GM19455 (cell line): ENCODE measurements around the gene ITGA3.

Source experiments
- ATAC-seq: cut with Tn5 transposase; IDR thresholded peaks from one replicate; pipeline ENCODE4 v1.9.1; 2021; ENCODE audit not compliant: unreplicated experiment

Gene ITGA3

DNA sequence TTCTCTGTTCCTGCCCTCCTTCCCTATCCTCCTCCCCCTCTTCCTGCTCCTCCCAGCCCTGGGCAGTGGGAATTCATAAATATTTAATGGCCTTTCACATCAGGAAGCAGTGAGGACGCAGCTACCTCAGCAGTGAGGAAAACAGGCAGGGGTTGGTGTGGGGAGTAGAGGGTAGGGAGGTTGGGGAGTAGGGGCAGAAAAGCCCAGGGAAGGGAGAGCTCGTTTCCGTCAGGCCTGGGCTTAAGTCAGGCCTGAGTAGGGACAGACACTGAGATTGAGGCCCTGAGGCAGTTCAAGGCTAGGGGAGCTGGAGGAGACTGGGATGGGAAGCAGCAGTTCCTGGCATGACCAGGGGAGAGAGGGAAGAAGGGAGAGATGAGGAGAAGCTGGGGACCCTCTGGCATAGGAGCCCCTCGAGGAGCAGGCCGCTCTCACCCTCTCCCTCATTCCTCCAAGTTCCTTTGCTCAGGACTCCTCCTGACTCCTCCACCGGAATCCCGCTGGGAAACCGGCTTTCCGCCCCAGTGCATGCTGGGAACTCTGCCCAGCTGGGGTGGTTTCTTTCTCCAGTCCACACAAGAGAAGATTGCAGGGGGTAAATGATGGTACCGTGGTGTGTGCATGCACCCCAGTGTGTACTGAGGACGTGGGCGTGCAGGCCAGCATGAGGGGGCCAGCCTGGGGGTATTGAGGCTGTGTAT lies 67.9 kb downstream of the ITGA3 start:
- no peak for ATAC-seq

DNA sequence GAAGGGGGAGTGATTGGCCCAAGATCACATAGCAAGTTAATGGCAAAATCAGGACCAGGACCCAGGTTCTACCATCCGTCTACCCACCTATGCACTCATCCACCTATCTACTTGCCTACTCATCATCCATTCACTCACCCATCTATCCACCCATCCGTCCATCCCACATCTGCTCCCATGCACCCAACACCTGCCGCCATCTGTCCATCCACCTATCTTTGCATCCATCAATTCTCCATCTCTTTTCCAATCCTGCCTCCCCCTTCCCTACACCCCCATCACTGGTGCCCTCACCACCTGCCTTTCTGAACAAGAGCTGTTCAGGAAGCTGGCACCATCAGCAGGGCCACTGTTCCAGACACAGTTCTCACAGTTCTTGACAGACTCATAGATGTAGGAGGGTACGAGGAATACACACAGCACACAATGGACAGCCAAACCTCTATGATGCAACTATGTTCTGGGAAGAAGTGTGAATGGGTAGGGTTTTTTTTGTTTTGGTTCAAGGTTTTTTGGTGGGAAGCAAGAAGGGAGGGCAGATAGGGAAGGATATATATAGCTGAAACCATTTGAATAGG lies 69.6 kb downstream of the ITGA3 start:
- no peak for ATAC-seq

DNA sequence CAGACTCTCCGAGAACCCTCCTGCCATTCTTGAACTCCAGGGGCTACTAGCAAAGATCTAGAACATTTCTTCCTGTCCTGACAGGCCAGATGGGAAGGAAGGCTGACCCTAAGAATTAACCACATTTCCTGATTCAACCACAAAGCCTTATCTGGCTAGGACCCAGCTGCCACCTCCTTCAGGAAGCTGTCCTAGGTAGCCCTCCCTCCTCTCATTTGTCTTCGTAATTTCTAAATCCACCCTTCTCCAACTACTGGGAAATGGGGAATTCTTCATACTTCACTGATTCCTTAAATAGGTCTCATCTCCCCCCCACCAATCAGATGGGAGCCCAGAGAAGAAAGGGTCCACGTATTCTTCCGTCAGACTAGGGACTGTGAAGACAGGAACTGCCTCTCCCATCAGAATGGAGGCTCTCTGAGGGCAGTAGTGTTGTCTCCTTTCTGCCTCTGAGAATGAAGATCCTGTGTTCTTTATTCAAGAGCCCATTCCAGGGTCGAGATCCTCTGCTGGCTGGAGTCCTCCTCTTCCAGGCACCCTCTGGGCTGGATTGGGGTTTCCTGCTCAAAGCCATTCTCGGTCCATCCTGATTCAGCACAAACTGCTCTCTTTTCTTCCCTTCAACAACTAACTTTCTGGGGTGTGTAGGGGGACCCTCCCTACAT lies 71.9 kb downstream of the ITGA3 start:
- no peak for ATAC-seq

DNA sequence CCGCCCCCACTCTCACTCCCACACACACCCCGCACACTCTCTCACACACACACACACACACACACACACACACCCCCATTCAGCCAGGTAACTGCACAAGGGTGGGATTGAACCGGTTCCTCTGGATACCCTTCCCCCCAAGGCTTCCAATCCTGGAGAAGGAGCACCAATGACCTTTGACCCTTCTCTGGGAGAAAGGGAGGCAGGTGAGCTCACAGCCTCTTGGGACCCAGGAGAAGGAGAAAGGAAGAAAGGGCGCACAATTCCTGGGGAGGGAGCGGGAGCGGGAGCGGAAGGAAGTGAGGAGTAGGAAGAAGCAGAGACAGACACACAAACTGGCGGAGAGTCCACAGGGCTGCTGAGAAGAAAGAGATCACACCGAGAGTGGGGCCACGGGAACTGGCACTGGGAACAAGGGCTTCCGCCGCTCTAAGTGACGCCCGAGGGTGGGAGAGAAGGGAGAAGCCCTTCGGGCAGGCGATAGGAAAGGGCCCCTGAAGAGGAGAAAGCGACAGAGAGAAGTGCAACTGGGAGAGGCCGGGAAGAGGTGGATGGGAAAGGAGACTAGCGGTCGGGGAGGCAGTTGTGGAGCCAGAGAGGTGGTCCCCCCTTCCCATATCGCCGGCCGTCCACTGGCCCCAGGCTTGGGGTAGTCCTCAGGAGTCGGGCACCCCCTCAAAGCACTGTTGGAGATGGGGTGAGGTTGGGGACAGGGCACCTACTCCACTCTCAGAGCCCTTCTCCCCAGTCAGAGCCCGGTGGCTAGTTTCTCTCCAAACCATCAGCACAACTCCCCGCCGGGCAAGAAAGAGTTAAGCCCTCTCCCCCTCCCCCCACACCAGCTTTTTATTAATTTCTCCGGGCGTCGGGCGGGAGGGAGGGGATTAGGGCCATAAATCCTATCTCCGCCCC lies 72.8 kb downstream of the ITGA3 start:
- ATAC-seq: no peak

DNA sequence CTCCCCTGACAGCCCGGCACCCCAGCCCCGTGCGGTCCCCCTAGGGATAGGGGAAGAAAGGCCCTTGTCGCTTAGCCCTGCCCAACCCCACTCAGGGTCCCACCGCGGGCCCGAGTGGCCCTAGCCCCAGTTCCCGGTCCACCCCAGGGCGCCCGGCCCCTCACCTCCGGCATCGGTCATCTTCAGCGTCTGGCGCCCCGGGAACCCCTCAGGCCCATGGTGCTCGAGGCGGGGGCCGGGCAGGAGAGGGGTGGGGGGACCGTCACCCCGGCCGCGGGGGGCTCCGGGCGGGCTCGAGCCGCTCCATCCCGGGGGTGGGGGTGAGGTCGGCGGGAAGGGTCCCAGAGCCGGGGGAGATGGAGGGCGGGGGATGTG lies 73.4 kb downstream of the ITGA3 start:
- no peak for ATAC-seq

DNA sequence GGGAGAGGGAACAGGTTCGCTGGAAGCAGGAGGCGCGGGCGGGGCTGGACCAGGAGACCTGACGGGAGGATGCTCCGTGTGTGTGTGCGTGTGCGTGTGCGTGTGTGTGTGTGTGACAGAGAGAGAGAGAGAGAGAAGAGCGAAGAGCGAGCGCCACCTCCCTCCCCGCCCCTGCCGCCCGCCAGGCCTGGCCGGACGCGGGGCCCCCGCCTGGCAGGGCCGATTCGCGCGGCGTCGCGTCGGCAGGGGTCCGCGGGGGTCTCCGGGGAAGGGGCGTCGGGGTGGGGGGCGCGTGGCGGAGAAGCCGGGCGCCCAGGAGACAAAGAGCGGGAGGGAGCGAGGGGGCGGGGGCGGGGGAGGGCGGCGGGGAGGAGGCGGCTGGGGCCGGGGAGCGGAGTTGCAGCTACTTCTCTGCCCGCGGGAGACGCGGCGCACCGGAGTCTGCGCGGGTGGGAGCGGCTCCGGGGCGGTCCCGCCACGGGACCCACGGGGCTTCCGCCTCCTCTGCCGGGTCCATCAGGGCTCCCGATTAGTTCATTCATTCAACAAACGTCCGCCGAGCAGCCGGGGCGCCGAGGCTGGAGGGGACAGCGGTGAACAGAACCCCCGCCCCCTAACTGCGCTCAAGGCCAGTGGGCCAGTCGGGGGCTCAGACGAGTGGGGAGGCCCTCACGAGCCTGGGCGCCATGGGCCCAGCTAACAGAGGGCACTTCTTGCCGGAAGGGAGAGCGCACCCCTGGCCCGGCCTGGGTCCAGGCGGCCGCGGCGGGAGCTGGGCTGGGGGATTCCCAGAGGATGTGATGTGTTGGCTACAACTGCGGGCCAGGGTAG lies 74.0 kb downstream of the ITGA3 start, which contains the start of gene SAMD14:
TSS of gene SAMD14 (minus strand) at position 433 of the 831 bp plus-strand sequence. CDS start 5,201 bp downstream, outside the sequence.
- ATAC-seq: no peak

DNA sequence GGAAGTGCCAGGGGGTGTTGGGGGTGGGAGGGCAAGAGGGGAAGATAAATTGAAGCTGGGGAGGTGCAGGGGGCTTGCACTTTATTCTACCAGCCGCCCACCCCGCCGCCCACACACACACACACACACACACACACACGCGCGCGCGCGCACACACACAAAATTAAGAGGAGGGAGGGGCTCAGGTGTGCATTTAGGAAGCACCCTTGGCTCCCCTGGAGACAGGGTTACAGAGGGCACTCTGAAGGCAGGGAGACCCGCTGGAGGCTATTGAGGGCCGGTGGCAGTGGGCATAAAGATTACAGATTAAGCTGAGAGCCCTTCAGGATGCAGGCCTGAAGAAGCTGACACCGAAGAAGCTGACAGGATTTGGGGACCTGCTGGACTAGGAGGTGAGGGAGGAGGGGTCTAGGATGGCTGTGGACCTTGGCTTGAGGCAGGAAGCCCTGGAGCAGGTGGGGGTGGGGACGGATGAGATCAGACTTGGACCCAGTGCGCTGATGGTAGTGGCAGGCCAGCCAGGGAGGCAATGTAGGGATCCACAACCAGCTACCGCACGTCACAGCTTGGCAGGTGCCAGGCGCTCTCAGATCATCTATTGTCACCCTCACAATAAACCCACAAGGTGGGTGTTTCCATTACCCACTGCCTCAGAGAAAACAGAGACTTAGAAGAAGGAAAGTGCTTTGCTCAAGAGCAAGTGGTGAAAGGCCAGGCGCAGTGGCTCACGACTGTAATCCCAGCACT lies 74.8 kb downstream of the ITGA3 start:
- ATAC-seq: no peak

DNA sequence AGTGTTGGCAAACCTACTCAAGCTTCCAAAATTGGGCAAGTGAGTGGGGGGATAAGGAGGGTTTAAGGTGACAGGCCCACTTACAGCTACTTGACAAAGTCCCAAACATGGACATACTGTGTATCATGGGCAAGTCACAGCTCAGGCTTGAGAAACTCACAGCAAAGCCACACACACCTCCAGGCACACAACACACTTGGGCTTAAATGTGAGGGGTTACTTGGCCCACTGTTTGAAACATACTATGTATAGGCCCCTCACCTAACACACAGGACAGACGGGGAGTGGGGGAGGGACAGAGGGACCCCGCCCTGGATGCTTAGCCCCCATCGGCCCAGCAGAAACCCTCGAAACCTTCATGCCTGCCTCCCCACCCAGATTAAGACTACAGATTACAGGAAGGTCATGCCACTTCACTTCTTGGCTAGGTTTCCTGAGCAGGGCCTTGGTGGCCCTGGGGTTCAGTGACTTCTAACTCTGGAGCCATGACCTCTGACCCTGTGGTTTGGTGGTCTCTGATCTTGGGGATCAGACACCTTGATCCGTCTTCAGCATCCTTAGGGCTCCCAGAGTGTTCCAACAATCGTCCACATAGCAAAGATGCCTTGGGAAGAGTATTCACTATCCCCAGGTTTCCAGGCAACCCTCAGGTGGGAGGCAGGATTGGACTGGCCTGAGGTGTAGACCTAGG lies 76.3 kb downstream of the ITGA3 start:
- no peak for ATAC-seq

DNA sequence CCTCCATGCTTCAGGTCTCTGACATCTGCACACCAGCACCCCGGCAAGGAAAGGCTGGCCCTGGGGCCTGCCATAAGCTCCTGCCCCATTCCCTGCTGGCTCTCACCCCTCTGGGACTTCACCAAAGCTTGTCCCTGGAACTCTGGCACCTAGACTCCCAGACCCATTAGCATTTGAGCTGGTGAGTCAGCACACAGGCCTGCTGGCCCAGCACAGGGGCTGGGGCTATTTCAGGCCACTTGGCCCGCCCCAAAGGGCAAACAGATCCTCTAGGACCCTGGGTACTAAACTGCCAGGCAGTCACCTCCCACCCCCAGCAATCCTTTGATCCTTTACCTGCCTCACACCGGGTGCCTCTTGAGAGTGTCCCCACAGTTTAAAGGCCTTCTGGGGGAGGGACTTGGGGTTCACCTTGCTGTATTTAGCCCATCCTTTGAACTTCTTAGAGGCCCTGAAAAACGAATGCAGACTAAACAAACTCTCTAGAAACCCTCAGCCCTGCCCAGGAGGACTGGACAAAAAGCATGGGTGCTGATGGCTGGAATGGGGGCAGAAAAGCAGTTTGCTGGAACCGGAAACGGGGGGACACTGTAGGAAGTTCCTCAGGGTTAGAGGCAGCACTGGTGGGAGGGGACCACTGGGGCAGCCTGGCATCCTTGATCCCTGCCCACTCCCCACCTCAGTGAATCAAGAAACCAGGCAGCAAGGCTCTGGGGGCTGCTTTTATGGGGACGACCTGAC lies 77.3 kb downstream of the ITGA3 start:
- ATAC-seq: no peak

DNA sequence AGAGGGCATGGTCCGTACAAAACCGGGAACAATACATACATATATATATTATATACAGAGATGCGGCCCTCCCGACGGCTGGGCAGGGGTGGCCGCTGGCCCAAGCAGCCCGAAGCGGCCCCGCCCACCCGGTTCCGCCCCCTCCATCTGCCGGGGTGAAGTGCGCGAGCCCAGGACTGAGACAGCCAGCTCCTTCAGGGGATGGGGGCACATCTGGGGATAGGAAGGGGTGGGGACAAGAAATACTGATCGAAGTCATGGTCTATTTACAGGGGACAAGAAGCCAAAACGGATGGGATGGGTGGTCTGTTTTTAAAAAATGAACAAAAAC lies 77.8 kb downstream of the ITGA3 start:
- ATAC-seq: no peak

DNA sequence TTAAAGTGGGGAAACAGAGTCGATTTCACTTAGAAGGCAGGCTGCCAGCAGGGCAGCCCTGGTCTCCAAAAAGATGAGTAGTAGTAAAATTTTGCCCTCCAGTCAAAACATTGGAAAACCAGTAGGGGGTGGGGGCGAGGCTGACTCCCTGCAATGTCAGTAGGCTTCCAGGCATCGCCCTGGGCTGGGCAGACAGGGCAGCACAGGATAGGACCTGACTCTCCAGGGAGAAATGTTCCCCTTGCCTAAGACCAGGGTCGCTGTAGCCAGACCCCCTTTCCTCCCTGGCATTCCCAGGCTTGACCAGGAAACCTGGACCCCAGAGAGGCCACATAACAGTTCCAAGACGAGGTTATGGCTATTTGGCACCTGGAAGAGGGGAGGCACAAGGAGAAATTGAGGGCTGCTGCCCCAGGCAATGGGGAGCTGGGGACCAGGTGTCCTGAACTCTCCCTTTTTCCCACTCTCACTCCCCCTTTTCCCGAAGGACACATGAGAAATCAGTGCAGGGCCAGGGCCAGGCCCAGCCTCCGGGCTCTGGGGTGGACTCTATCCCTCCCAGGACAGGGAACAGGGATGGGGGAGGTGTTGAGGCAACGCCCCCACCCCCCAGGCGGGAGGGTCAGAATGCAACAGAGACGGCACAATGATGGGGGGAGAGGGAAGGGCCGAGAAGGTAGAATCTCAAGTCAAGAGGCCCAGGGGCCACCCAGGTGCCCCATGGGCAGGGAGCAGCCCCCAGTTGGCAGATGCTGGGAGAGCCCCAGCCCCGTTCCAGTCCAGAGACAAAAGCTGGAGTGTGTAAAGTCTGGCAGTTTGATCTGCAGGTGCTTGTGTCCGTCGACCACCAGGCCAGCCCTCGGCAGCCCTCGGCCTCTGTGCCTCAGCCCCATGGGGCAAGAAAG lies 78.5 kb downstream of the ITGA3 start:
- ATAC-seq: no peak

DNA sequence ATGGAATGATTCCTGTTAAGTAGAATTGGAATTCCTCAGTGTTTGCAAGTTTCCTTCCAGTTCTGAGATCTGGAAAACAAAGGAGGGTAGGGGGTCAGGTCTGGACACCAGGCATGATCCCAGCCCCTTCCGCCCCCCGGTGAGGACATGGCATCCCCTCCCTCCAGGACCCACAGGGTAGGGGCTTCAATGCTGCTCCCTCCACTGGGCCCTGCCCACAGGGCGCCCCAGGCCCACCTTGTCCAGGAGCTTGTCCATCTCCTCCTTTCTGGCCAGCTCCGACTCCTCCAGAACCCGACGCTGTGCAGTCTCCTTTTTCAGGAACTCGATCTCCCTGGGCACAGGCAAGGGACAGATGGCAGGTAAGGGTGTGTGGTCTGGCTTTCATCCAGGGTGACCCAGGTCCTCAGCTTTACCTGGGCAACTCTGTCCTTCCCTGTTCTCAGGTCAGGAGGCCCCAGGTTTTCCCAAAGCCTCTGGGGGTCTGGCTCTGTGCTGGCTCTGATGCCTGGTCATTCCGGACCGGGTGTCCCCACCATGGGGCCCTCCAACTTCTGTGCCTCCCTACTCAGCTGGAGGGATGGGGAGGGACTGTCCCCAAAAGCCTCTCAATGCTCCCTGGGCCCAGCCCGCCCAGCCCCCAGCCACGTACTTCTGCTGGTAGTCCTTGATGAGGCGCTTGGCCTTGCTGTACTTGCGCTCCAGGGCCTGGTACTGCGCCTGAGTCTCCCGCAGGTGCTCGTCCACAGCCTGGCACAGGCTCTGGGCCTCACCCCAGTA lies 79.6 kb downstream of the ITGA3 start:
- no peak for ATAC-seq

DNA sequence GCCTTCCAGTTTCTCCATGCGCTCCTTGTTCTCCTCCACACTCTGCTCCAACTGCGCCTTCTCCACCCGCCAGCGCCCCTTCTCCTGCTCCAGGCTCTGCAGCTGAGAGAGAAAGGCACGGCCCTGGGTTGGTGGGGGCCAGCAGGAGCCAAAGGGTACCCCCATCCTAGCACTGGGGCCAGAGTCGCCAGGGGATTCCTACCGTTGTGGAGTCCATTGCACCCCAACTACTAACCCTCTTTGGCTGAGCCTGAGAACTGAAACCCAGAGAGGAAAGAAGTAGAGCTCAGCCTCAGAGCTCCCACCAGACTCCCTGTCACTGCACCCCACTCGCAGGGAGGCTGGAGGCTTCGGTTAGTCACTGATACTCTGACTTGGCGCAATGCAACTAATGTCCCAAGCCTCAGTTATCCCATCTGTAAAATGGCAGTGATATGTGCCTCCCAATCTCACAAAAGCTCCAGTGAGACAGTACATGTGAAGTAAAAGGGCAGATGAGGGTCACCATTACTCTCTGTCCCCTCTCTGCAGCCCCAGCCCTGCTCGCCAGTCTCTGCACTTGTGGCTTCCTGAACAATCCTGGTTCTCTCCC lies 80.3 kb downstream of the ITGA3 start:
- no peak for ATAC-seq

DNA sequence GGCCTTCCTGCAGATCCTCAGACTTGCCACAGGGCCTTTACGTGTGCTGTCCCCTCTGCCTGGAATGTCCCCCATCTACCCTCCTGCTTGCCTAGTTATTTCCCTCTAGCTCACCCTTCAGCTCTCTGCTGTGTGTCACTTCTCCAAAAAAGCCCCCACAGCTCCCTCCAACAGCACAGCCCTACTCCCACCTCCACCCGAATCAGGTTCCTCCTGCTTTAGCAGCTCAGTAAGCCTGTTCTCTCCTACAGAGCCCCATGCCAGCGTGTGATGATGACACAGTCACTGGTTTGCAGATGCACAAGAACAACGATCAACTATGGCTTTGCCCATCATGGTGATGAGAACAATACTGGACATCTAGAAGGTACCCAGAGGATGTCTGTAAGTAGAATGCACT lies 81.1 kb downstream of the ITGA3 start:
- ATAC-seq: no peak

DNA sequence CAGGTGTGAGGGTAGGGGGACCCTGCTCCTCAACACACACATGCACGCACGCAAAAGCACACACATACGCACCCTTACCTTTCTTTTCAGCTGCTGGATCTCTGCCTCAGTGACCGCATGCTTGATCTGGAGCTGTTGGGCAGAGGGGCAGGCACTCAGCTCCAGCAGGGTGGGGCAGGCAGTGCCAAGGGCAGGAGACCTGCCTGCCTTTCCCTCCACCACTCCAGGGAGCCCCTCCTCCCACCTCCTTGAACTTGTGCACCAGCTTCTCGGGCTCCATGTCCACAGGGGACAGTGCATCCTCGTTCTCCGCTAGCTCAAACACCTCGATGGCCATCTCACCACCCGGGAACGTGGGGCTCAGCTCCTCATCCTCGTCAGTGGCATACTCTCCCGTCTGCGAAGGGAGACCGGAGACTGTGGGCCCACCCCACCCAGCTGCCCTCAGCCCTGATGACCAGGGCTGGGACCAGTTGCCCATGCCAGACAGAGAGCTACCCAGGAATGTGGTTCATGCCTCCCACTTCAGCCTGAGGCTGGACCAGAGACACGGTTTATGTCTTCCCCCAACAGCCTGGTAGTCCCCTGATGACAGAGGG lies 83.4 kb downstream of the ITGA3 start:
- no peak for ATAC-seq
